OCI-LY1 (cell line): ENCODE data around the gene CREBRF.

Experiments
- EZH2 ChIP-seq: fragments of 200-600 bp; sonication (generic), shearing (Covaris generic); IDR thresholded peaks from 2 replicates; pipeline ENCODE4 v1.8.0; 2017; ENCODE audit warnings: borderline replicate concordance, mixed run types, mild to moderate bottlenecking, antibody characterized with exemption, low read length, moderate library complexity, mixed read lengths
- TF ChIP-seq, protein P1 (sequence below): fragments of 200-600 bp; sonication (generic), shearing (Covaris generic); IDR thresholded peaks from 2 replicates; pipeline ENCODE4 v1.5.1; 2017; ENCODE audit warnings: mild to moderate bottlenecking, antibody characterized with exemption, low read length, moderate library complexity, mixed read lengths

DNA sequence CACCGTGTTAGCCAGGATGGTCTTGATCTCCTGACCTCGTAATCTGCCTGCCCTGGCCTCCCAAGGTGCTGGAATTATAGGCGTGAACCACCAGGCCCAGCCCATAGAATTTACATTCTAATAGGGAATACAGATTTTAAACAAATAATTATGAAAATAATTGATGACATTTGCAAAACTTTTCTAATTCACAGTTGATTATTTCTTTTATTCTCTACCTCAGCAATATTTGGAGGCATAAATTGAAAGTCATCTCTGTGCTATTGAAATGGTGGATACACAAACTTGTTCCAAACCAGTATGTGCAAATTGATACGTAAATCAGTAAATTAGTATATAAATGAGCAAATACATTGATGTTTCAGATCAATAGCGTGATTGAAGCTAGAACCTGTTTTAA is 96.4 kb downstream of the CREBRF start:
- TF ChIP-seq, protein P1, sequence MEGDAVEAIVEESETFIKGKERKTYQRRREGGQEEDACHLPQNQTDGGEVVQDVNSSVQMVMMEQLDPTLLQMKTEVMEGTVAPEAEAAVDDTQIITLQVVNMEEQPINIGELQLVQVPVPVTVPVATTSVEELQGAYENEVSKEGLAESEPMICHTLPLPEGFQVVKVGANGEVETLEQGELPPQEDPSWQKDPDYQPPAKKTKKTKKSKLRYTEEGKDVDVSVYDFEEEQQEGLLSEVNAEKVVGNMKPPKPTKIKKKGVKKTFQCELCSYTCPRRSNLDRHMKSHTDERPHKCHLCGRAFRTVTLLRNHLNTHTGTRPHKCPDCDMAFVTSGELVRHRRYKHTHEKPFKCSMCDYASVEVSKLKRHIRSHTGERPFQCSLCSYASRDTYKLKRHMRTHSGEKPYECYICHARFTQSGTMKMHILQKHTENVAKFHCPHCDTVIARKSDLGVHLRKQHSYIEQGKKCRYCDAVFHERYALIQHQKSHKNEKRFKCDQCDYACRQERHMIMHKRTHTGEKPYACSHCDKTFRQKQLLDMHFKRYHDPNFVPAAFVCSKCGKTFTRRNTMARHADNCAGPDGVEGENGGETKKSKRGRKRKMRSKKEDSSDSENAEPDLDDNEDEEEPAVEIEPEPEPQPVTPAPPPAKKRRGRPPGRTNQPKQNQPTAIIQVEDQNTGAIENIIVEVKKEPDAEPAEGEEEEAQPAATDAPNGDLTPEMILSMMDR: no peak
- no peak for TF ChIP-seq EZH2
